NCI-H2227 treated with DMSO at 0.1 percent for 48 hours (cell line): ENCODE measurements around the gene CHST14.

Experiments
- DNase-seq: peaks from one replicate; lab custom pipeline; 2025; lab: John Stamatoyannopoulos, UW

The CHST14 gene

GRCh38 chr15:40463886-40464545 lies 6.8 kb upstream of the CHST14 start:
- no peak for DNase-seq

- no peak for DNase-seq
Measured at GRCh38 chr15:40464595-40465185, 6.1 kb upstream of the CHST14 start.

- DNase-seq, result no peak
Measured at GRCh38 chr15:40465939-40466338, 4.8 kb upstream of the CHST14 start.

- no peak for DNase-seq
Measured at GRCh38 chr15:40466426-40467260, 4.1 kb upstream of the CHST14 start.

GRCh38 chr15:40467261-40467615 lies 3.5 kb upstream of the CHST14 start:
- no peak for DNase-seq

GRCh38 chr15:40468898-40469331 lies 1.9 kb upstream of the CHST14 start:
- no peak for DNase-seq

- no peak for DNase-seq
Measured at GRCh38 chr15:40469776-40470390, 901 bp upstream of the CHST14 start.

- no peak for DNase-seq
Measured at GRCh38 chr15:40471105-40471807, 472 bp downstream of the CHST14 start.

- no peak for DNase-seq
Measured at GRCh38 chr15:40471808-40472150, 995 bp downstream of the CHST14 start.

GRCh38 chr15:40472171-40472727 lies 1.5 kb downstream of the CHST14 start:
- DNase-seq, result no peak

- no peak for DNase-seq
Measured at GRCh38 chr15:40474581-40474980, 3.8 kb downstream of the CHST14 start.

GRCh38 chr15:40477642-40478327 lies 7.0 kb downstream of the CHST14 start:
- no peak for DNase-seq

- no peak for DNase-seq
Measured at GRCh38 chr15:40479024-40479423, 8.2 kb downstream of the CHST14 start.

- DNase-seq, result no peak
Measured at GRCh38 chr15:40481341-40482074, 10.7 kb downstream of the CHST14 start.

GRCh38 chr15:40483919-40484318 lies 13.1 kb downstream of the CHST14 start:
- DNase-seq, result no peak

GRCh38 chr15:40486066-40486770 lies 15.4 kb downstream of the CHST14 start:
- DNase-seq, result no peak

- DNase-seq, result no peak
Measured at GRCh38 chr15:40487816-40488682, 17.3 kb downstream of the CHST14 start.

- DNase-seq, result no peak
Measured at GRCh38 chr15:40489274-40490175, 18.7 kb downstream of the CHST14 start.
